Medulla oblongata (tissue), 1 donor: Measurements from ENCODE around the gene TRIM24.
"Not testable (repeated sequence)": the region's sequence is repeated elsewhere in the genome, so short reads cannot be mapped to it uniquely, and the experiment has no call there.

Experiments used
- DNase-seq: peaks from one replicate; pipeline ENCODE4 v3.0.0-alpha.2; 2015; ENCODE audit errors: extremely low spot score

Gene TRIM24

DNA sequence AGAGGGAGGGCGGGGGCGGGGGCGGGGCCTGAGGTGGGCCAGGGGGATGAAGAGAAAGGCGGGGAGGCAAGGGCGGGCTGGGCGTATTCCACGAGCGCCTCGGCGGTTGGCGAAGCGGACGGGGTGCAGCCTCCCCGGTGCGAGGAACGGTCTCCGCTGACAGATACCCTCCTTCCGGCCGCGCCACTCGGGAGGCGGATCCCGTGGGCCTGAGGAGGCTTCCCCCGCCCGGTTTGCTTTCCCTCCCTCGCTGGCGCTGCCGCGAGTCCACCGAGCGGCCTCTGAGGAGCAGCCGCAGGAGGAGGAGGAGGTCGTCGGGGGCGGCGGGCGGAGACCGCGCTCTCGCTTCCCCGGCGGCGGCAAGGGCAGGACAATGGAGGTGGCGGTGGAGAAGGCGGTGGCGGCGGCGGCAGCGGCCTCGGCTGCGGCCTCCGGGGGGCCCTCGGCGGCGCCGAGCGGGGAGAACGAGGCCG, at the start of gene TRIM24:
Gene TRIM24 (plus strand): TSS at position 84 of the 473 bp plus-strand sequence. CDS start 290 bp downstream, at position 374.
- no peak for DNase-seq

DNA sequence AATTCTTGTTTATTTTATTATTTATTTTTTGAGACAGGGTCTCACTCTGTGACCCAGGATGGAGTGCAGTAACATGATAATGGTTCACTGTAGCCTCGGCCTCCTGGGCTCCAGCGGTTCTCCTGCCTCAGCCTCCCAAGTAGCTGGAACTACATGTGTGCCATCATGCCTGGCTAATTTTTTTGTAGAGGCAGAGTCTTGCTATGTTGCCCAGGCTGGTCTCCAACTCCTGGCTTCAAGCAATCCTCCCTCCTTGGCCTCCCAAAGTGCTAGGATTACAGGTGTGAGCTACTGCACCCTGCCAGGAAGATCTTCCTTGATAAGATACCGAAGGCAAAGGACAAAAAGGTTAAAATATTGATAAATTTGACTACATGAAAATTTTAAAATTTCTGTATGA, 48.0 kb upstream of the TRIM24 start:
- DNase-seq = not testable (repeated sequence)

DNA sequence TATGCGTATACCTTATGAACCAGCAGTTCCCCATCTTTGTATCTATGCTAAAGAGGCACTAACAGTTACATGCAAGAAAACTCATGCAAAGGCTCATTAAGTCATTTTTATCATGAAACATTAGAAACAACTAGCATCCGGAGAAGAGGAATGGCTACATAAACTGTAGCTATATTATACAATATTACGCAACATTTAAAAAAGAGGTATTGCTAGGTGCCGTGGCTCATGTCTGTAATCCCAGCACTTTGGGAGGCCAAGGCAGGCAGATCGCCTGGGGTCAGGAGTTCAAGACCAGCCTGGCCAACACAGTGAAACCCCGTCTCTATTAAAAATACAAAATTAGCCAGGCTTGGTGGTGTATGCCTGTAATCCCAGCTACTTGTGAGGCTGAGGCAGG, 47.1 kb upstream of the TRIM24 start:
- DNase-seq = not testable (repeated sequence)

DNA sequence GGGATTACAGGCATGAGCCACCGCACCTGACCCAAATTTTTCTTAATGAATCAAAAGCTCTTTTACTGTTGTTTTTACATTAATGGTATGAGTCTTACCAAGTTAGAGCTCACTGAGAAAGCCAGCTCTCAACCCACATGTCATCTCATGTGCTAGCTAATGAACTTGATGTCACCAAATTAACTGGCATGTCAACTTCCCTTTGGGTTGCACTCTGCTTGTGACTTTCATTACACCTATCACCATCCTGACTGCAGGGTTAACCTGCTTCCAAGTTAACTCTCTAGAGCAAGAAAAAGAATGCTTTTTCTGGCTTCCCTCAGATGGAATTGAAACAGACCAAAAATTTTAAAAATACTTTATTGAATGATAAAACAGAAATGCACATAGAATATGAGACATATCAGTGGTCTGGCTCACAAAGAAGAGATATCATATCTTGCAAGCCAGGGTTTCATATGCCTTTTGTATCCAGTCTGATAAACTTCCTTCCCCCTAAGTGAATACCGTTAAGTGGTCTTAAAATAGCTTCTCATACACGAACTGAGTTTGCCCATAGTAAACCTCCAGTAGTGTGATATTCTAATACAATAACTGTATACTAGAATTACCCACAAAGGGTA, 42.9 kb upstream of the TRIM24 start:
- no peak for DNase-seq

DNA sequence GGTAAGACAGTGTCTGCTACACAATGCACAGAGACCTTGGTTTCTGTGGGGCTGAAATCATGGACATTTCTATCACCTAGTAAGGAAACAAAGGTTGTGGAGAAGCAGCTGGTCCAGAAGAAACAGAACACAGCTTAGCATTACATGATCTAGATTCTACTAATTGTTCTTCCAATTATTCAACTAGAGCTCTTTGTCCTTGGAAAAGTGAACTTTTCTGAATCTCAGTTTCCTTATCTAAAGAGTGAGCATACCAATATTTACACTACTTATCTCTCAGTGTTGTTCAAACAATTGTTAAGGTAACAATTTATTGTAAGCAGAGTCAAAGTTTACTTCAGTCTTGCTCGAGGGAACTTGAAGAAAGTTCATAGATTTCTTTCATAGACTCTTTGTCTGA, 42.3 kb upstream of the TRIM24 start:
- DNase-seq = no peak

DNA sequence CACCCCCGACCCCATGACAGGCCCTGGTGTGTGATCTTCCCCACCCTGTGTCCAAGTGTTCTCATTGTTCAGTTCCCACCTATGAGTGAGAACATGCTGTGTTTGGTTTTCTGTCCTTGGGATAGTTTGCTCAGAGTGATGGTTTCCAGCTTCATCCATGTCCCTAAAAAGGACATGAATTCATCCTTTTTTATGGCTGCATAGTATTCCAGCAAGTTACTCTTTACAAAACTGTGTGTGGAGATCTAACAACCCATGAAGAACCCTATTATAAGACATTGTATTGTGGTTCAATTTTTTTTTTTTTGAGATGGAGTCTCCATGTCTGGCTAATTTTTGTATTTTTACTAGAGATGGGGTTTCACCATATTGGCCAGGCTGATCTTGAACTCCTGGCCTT, 41.7 kb upstream of the TRIM24 start:
- not testable (repeated sequence) for DNase-seq

DNA sequence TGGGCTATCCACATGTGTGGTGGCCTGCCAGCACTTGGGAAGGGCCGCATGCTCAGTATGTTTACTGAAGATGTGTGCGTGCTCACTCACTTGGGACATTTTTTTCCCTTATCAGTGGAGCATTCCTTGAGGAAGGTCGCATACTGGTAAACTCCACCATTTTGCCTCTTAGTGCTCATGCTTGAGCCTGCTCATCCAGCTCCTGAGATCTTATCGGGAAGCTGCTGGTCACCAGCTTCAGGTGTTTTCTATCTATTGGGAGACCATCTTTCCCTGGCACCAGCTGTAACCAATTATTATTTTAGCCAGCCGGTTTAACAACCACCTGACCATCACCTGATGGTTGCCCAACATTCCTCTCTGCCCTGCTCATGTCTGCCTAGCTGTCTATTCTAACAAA, 35.0 kb upstream of the TRIM24 start:
- no peak for DNase-seq

DNA sequence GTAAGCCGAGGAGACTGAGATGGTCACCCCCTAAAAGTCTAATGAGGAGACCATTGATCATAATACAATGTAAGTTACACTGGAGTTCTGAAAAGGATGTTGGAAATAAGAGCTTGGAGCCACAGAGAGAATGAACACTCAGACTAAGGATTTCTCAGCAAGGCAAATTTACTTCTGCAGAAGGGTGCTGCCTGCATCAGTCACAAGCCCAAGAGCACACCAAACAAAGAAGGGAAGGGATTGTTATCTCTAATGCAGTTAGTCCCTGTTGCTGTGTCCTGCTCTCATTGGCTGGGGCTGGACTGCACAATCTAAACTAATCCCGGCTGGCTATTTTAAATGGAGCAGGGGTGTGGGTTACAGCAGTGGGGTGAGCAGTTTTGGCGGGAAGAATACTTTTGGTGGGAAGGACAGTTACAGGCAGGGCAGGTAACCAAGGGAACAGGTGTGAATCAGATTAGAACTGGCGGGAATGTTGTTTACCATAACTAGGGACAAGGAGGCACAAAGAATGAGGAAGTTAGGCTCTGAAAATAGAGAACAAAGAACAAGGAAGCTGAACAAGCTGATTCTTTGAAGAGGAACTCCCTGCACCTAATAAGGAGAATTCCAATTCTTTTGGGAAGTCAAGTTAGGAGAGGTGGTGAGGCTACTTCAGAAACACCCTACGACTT, 30.3 kb upstream of the TRIM24 start:
- DNase-seq = no peak

DNA sequence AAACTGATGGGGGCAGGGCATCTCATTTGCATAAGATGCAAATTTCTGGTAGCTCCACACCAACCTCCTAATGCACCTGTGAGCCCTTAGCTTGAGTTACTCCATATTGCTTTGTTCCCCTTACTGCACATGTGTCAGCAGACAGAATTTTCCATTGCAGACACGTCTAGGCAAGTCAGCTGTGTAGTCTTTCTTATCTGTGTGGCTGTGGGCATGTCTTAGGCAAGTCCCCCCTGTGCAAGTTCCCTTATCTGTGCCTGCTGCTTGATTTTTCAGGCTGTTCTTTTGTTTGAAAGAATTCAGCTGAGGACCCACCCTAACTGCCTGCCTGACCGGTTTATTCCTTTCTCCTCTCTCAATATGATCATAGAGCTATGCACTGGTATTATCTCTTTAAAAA, 28.5 kb upstream of the TRIM24 start:
- no peak for DNase-seq

DNA sequence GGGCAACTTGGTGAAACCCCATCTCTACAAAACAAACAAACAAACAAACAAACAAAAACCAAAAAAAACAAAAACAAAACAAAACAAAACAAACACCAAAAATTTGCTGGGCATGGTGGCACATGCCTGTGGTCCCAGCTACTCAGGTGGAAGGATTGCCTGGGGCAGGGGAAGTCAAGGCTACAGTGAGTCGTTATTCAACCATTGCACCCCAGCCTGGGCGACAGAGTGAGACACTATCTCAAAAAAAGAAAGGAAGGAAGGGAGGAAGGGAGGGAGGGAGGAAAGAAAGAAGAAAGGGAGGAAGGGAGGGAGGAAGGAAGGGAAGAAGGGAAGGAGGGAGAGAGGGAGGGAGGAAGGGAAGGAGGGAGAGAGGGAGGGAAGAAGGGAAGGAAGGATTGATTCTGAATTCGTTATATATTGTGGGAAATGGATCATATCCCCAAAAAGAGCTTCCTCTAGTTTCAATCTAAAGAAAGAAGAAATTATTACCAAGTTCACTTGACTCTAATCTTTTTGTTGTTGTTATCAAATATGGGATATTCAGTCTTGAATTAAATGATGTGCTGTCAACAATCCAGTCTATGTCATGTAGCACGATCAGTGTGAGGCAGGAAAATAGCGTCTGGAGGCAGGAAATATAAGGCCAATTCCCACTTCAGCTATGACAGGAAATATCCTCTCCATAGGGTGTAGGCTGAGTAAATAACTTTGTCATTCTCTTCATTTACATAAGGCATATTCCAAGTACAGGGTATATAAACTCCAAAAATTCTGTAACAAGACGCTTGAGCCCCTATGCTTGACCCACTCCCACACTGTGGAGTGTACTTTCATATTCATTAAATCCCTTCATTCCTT, 26.2 kb upstream of the TRIM24 start:
- DNase-seq = no peak

DNA sequence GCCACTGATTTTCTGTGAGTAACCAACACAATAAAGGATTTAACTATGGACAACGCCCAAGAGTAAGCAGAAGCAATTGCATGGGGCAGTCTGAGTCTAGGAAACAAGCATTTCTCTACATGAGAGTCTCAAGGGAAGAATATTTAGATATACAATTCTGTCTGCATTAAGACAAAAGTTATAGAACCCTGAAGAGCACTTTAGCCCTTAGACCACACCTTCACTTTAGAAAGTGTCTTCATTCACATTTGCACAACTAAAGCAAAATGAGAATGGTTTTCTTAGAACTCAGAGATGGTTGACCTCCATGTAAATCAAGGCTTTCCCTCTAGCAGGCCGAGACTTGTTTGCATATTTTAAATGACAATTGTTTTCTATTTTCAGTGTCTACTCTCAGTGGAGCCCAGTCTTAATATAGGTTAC, 25.5 kb upstream of the TRIM24 start:
- DNase-seq = no peak

DNA sequence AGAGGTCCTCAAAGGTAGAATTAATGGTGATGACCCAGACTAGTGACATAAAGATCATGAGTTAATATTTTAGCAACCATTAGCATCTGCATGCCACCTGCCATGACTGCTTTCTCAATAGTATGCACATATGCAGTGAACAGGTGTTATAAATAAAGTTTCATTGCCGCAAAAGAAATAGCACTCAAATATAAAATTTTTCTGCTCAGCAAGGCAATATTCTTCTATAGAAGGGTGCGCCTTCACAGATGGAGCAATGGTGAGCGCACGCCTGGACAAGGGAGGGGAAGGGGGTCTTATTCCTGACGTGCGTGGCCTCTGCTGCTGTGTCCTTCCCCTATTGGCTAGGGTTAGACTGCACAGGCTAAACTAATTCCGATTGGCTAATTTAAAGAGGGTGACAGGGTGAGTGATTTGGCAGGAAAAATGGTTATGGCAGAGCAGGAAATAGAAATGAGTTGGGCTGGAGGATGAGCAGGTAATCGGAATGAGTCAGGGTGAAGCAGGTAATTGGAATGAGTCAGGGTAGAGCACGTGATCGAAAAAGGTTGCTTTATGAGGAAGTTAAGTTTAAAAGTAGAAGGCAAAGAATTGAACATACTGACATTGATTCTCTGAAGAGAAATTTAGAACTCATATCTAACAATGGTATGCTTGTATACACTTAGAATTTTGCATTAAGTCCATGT, 24.7 kb upstream of the TRIM24 start:
- no peak for DNase-seq

DNA sequence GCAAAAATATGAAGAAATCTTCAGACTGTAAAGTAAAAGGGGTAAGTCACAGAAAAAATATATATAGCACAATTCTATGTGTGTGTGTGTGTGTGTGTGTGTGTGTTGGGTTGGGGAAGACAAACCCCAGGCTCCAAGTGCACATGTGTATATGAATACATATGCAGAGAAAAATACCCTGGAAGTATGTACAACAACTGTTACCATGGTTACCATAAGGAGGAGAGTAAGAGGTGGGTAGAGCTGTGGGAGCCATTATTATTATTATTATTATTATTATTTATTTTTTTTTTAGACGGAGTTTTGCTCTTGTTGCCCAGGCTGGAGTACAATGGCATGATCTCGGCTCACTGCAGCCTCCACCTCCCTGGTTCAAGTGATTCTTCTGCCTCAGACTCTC, 23.7 kb upstream of the TRIM24 start:
- no peak for DNase-seq

DNA sequence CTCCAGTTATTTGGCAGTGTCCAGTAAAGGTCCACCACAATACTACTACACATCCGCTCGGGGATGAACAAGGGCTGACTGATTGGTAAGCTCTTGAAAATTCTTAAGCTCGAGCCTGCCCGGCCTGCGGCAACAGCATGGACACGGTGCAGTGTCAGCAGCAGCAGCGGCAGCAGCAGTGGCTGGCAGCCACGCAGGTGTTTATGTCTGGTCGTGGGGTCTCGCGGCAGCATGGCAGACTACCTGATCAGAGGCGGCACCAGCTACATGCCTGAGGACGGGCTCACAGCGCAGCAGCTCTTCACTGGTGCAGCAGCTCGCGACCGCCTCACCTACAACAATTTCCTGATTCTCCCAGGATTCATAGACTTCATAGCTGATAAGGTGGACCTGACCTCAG, 19.6 kb upstream of the TRIM24 start:
- DNase-seq = no peak

DNA sequence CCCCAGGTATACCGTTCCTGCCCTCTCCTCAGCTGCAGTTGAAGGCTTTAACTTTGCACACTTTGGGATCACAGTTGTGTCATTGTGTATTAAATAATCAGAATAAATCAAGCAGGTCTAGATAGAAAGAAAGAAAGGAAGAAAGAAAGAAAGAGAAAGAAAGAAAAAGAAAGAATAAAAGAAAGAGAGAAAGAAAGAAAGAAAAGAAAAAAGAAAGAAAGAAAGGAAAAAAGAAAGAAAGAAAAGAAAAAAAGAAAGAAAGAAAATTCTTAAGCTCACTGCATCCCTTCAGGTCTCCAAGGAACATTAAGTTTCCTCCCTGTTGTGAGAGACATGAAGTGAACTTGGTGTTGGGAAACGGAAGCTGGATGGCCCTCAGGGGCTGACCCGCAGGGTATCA, 17.2 kb upstream of the TRIM24 start:
- no peak for DNase-seq

DNA sequence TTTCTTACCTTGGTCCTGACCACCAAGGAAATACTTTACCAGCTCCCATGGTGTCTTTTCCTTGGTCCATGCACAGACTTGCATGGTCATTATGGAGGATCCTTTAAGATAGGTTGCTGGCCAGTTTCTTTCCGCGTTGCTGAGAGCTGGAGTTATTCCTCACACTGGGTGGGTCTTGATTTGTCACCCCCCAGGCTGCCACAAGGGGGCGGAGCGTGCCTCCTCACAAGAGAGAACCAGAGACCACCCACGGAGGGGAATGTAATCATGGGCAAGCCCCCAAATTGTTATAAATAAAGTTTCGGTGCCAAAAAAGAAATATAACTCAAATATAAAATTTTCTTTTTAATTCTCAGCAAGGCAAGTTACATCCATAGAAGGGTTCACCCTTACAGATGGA, 10.5 kb upstream of the TRIM24 start:
- DNase-seq = no peak

DNA sequence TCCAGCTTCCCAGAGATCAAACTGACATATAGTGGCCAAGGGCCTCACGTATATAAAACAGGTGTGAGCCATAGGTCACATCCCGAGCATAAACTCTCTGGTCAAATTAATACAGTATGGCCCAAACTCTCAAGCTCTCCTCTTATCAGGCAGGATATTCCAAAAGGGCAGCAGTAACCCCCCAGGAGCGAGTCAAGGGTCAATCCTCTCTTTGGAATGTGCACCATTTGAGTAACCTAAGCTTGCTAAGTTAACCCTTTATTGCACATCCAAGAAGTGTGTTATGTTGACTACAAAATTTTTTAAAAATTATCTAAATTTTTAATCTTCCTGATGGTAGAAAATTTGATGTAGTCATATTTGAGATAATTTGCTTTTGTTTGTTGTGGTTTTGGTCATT, 4.5 kb upstream of the TRIM24 start:
- no peak for DNase-seq

DNA sequence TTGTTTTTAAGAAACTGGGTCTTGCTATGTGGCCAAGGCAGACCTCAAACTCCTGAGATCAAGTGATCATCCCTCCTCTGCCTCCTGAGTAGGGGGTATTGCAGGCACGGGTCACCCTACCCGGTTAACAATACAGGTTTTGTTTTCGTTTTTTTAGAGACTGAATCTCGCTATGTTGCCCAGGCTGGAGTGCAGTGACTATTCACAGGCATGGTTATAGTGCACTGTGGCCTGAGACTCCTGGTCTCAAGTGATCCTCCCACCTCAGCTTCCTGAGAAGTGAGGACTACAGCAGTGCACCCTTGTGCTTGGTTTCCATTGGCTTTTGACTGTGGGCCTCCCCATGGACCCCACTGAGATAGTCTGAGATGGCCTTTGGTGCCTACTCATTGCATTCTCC, 3.8 kb upstream of the TRIM24 start:
- no peak for DNase-seq

DNA sequence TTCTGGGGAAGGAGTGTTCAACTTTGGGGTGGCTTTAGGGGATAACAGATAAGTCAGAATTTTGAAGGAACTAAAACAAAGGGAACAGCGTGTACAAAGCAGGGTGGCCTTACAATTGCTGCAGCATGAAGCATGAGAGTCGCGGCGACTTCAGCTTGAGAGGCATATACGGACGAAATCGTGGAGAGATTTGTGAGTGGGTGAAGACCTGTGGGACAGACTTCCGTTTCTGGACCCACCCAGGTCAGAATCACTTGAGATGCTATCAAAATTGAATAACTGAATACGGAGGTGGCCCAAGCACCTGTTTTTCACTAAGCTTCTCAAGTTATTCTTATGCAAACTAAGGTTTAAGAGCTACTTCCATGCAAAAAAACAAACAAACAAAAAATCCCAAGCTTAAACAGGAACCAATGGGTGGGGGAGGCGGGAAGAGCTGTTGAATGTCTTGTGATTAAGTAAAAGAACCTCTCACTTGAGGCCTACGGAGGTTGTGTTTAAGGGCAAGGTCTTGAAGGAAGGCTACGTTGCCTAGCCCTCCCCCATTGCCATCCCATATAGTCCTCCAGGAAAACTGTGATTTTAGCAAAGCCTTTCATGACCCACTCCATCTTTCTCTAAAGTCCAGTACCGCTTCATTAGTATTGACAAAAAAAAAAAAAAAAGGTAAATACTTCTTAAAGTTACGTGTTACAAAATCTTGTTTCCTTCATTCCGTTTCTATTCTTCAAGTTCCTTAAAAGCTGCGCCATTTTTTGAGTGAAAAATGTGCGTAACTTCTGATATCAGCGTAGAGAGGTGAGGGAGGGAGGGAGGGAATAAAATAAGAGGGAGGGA, 1.3 kb upstream of the TRIM24 start:
- peak; percentile 12 for DNase-seq

DNA sequence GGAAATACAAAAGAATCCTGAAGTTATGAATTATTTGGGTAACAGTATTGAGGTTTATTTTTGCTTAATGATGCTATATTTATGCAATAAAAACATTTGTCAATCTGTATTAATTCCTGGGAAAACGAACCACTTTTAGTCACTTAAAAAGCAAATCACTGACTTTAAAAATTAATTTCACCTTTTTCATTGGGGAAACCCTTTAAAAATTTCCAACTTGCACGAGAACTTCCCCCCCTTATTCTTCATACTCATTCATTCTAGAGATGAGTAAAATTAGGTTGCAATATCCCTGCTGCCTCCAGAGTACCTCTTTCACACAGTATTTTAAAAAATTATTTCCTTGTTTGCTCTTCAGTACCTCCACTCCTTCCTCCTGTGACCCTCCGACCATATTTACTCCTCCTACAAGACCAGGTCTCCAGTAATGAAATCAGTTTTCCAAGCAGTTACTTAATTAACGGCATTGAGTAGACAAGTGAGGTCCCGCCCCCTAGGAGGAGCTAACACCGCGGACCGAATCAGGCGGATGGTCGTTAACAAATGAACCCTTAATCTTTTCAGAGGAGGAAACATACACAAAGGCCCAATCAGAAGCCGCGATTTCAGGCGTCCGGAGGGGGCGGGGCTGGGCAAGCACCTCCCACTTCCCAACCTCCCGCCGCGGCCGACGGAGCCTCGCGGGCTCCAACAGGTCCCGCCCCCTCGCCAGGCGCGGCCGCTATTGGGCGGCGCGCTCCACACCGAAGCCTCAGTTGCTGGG, 465 bp upstream of the TRIM24 start:
- peak; percentile 99 for DNase-seq
